ENCODE results near the gene CDC42EP1. TPM values are rescaled to one million over a fixed set of nuclear protein-coding genes. Genes with fewer than 3 reads are reported as not detected.

Gene CDC42EP1
- total RNA-seq, 1 experiment from 2014 or later: 95.3 TPM

DNA sequence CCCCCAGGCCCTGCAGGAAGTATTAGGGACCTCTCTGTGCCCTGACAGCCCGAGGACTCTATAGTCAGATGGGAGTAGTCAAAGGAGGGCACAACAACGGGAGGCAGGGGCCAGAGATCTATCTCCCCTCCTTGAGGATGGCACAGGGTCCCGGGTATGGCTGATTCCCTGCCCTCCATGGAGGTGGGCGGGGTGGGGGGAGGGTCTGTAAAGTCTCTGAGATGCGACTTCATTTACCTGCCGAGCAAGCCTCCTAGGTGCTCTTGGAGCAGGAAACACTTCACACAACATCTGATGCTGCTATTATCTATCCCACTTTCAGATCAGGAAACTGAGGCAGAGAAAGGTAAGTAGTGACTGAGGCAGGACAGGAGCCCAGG is 769 bp upstream of the CDC42EP1 start:
- DNase-seq (ENCODE audit: low read depth): no peak

DNA sequence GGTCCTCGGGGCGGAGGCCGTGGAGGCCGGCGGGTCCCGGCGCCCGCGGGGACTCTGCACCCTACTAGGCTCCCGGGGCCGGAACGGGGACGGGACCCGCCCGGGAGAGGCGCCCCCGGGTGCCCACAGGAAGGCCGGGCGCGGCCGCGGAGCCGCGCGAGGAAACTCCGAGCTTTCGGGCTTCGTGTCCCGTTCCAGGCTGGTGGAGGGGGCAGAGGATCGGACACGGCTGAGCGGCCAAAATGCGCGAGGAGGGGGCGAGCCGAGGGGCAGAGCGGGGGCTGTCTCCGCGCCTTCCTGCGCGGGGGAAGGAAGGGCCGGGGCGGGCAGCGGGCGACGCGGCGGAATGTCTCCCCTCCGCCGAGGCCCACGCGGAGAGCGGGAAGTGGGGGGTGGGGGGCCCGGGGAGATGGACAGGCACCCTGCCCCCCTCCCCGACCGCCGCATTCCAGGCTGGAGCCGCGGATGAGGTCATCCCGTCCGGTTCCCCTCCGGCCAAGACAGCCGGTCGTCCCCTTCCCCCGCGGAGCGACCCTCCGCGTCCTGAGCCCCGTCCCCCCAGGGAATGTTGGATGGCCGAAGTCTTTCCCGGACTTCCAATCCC is 430 bp downstream of the CDC42EP1 start:
- peak; percentile 42 for DNase-seq (ENCODE audit: low read depth)

DNA sequence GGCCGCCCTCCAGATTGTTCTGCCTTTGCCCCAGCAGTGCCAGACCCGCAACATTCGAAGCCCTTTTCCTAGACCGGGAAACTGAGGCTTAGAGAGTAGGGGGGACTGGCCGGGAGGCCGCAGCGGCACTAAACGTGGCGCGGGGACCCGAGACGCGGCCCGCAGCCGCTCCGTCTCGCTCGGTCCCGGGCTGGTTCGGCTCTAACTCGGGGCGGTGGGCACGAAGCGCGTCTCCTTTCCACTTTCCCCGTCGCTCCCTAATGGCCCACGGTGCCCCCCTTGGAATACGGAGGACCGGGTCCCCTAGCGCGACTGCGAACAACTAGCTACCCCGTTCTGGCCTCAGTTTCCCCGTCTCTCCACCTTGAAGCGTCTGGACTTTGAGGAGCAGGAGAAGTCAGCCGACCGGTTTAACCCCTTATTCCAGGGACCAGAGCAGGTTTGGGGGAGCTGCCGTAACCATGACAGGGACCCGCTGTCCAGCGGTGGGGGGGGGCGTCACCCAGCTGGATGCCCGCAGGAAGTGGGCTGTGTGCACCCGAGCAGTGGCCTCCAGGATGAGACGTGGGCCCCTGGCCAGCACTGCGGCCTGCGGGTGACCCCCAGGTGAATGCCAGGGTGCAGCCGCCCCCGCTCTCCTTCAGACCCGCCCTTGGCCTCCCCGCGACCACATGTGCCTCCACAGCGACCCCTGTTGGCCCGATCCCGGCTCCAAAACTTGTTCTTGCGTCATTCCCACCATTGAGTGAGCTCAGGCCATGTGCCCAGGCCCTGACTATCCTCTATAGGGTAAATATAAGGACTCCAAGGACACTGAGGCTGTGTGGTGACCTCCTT is 1.1 kb downstream of the CDC42EP1 start:
- peak; percentile 89 for DNase-seq (ENCODE audit: low read depth)

DNA sequence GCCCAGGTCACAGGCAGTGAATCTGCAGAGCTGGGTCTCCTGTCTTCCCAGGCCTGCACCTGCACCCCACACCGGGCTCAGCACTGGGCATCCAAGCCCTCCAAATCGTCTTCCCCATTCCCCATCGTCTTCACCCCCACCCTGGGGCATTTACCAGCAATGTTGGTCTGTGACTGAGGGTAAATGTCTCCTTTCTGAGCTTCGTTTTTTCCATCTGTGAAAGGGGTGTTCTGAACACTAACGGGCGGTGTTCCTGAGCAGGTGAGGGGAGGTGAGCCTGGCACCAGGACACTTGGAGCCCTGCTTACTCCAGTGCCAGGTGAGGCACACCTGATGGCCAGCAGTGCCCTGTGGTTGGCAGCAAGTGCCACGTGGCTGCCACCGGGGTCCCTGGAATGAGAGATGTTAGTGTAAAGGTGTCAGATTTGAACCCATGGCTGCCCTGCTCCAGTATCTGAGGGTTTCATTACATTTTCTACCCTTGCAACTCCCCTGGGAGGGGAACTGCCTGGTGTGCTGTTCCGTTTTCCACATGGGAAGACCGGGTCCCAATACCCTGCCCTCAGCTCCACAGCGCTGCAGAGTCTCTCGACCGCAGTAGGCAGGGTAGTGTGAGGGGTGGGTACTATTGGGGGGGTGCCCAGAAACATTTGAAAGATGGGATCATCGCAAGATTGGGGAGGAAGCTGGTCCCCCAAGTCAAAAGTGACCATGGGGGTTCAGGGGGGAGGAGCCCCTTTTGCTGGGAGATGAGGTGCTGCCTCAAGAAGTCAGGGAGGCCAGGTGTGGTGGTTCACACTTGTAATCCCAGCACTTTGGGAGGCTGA is 2.0 kb downstream of the CDC42EP1 start:
- no peak for DNase-seq (ENCODE audit: low read depth)

DNA sequence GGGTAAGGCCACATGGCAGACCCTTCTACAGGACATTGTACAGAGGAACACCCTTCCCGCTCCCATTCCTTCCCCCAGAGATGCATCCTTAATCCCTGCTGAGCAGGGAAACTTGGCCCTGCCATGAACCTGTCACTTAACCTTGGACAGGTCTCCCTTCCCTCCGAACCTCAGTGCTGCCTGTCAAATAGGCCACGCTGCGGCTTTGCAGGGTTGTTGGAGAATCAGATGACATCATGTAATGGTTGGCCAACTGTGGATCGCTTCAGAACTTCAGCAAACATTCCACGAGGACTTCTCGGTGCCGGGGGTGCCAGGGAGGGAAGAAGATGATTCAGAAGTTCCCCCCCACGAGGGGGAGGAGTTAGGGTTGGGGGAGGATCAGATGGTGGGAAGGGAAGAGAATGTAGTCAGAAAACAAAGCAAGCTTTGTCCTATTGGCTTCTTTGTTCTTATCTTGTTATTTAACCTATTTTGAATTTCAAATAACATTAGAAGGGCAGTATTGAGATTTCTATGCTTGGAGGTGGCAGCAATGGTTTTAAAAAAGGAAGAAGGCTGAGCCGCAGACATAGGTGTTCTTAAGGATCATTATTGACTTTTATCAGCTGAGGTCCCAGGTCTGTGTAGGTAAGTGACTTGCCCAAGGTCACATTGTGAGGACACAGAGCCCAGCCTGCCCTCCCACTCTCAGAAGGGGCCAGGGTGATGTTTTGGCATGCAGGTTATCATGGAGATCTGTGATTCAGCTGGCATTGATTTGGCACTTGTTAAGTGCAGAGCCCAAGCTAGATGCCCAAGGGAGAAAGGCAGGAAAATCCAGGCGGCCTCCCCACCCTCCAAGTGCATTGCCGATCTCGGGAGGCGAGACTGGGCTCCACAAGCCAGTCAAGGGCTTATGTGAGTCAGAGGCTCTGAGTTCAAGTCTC is 3.1 kb downstream of the CDC42EP1 start:
- peak; percentile 94 for DNase-seq (ENCODE audit: low read depth)

DNA sequence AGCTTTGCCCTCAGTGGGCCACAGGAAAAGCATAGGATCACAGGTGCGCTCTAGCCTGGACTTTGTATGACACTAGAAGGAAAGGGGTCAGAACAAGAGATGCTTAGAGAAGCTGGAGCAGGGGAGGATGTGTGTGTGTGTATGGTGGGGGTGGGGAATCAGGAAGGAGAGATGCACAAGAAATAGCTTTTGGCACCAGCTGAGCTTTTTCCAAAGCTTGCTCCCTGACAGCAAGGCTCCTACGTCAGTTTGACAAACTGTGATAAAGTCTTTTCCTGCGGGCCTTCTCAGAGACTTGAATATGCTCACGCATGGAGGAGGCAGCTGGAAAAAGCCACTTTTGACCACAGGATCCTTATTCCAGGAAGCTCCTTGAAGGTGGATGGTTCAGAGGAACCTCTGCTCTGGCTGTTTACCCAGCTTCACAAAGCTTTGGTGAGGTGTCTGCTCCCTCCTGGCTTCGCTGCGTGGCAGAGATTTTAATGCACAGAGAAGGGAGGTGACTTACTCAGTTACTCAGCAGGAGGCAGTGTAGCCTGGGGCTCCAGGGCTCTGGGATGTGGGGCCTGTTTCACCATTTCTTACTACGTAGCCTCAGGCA is 3.9 kb downstream of the CDC42EP1 start:
- DNase-seq (ENCODE audit: low read depth): no peak

DNA sequence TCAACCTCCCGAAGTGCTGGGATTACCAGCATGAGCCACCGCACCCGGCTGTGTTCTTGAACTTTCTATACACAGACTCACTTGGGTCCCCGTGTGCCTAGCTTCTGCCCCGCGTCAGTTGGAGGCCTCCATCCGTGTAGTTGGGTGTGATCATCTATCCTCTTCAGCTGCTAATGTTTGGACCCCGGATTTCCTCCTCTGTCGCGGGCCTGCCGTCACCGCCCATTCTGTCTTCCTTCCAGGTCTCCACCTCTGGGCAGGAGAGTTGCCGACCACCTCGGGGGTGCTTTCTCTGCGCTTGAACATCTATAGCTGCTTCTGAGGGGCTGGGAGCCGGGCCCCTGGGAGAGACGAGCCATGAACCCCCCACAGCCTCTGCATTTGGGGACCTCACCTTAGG is 5.5 kb downstream of the CDC42EP1 start:
- DNase-seq (ENCODE audit: low read depth): no peak

DNA sequence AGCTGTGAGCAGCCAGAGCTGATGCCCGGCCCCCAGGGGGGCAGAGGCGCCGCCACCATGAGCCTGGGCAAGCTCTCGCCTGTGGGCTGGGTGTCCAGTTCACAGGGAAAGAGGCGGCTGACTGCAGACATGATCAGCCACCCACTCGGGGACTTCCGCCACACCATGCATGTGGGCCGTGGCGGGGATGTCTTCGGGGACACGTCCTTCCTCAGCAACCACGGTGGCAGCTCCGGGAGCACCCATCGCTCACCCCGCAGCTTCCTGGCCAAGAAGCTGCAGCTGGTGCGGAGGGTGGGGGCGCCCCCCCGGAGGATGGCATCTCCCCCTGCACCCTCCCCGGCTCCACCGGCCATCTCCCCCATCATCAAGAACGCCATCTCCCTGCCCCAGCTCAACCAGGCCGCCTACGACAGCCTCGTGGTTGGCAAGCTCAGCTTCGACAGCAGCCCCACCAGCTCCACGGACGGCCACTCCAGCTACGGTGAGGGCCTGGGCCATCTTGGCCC is 6.1 kb downstream of the CDC42EP1 start:
- DNase-seq (ENCODE audit: low read depth): no peak

DNA sequence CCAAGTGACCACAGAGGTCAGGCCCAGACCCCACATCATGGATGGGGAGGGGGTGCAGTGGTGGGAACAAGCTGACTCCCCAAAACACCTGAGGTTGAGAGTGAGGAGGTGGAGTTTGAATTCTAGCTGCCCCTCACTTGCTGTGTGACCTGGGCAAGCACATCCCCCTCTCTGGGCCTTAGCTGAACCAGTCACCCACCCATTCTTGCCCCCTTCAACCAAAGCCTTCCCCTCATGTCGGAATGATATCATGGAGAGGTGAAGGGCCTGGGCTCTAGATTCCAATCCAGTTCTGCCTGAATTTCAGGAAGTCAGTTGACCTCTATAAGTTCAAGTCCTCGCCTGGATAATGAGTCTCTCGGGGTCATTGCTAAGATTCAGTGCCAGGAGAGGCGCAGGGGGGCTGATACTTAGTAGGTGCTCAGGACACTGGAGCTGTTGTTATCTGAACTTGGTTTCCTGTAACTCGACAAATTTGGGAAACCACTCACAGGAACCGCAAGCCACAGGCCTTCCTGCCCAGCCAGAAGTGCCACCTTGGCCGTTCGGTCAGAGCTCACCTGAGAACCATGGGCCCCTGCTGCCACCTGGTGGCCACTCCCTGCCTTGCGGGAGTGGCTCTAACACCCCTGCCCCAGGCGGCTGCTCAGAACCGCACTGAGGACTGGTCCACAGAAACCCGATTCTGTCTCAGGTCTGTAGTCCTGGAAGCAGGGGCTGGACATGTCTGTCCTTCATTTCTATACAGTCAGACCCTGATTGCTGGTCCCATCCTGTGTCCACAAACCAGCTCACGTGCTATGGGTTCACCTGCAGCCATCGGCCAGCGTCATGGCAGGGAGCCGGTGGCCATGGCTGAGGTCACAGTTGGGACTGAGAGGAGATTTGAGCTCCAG is 6.9 kb downstream of the CDC42EP1 start:
- DNase-seq (ENCODE audit: low read depth): peak; percentile 82

DNA sequence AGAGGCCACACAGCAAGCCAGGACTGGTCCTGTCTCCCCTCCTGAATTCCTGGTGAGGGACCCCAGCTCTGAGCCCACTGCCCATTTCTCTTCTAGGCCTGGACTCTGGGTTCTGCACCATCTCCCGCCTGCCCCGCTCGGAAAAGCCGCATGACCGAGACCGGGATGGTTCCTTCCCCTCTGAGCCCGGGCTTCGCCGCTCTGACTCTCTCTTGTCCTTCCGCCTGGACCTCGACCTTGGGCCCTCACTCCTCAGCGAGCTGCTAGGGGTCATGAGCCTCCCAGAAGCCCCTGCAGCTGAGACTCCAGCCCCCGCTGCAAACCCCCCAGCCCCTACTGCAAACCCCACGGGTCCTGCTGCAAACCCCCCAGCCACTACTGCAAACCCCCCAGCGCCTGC is 7.7 kb downstream of the CDC42EP1 start:
- no peak for DNase-seq (ENCODE audit: low read depth)

DNA sequence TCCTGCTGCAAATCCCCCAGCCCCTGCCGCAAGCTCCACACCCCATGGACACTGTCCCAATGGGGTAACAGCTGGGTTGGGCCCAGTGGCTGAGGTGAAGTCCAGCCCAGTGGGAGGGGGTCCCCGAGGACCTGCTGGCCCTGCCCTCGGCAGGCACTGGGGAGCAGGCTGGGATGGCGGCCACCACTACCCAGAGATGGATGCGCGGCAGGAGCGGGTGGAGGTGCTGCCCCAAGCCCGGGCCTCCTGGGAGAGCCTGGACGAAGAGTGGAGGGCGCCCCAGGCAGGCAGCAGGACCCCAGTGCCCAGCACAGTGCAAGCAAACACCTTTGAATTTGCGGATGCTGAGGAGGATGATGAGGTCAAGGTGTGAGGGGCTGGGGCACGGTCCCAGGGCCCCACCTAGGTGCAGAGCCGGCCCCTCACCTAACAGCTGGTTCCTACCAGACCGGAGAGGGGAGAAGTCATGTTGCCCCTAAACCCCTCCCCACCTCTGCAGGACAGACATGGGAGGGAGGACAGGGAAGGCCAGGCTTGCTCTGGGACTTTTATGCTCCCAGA is 8.2 kb downstream of the CDC42EP1 start:
- DNase-seq (ENCODE audit: low read depth): no peak

DNA sequence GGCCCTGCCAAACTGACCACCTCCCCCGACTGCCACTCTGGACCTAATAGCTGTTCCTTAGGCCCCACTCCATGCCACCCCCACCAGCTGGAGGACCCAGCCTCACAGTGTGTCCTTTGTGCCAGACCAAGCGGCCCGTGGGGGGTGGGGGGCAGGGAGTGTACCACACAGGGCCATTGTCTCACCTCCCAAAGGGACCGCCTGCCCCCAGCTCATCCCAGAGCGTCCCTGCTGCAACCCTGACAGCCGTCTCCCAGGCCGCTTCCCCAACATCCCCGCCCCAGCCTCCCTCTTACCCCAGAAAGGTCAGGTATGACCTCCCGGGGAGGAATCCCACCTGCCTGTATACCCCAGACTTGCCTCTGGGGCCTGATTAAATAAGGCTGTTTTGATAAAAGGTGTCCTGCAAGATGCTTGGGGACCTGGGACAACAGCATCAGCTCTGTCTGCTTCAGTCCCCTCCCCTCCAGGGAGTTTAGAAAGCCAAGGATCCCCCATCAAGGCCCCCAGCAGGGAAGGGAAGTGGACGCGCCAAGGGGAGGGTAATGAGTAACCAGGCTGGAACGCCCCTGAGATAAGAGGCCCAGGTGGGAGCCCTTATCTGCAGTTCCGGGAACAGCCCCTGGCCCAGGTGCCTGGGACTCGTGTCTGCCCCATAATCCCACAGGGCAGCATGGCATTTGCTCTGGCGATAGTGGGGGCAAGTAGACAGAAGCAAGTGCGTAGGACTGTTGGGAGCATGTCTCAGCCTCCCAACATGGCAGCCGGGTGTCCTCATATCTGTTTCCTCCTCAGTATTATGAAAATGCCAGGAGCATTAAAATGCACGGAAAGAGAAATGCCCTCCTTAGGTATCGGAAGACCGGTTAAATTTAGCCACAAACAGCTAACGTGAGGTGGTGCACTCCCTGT is 9.0 kb downstream of the CDC42EP1 start:
- no peak for DNase-seq (ENCODE audit: low read depth)

DNA sequence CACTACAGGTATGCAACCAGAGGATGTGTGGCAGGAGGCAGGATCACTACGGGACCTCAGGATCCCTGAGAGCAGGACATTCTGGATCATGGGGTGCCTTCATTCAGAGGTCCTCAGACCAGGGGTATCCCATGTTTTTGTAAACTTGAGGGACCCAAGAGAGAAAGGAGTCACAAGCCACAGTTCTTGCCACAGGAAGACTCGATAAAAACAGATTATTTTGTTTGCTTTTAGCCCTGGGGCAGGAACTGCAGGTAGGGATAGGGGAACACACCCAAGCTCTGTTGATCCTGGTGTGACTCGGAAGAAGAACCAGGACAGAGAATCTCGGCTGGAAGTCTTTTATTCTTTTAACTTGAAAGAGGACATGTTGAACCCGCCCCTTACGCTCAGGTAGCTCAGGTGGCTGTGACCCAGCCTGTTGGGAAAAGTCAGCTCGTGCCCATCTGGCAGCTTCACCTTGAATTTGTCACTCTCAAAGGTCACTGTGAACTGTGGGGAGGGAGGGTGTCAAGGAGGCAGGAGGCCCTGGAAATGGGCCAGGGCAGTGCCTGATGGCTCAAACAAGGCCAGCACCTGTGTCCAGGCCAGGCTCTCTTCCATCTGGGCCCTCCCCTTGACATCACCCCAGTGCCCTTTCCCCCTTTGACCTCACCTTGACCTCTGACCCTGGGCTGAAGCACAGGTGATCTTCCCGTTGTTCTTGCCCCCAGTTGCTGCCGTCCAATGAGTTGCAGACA is 9.8 kb downstream of the CDC42EP1 start:
- DNase-seq (ENCODE audit: low read depth): no peak

DNA sequence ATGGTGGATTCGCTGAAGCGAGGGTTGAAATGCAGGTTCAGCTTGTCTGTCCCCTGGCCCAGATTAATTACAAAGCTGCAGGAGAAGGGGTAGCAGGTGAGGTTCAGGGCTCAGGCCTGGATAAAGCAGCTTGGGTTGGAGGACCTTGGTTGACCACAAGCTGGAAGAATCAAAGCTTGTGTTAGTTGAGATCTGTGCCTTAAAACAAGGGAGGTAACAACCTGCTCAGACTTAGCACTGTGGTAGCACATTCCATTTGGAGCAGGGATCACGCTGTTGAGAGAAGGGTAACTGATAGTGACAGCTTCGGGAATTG is 10.3 kb downstream of the CDC42EP1 start:
- no peak for DNase-seq (ENCODE audit: low read depth)

DNA sequence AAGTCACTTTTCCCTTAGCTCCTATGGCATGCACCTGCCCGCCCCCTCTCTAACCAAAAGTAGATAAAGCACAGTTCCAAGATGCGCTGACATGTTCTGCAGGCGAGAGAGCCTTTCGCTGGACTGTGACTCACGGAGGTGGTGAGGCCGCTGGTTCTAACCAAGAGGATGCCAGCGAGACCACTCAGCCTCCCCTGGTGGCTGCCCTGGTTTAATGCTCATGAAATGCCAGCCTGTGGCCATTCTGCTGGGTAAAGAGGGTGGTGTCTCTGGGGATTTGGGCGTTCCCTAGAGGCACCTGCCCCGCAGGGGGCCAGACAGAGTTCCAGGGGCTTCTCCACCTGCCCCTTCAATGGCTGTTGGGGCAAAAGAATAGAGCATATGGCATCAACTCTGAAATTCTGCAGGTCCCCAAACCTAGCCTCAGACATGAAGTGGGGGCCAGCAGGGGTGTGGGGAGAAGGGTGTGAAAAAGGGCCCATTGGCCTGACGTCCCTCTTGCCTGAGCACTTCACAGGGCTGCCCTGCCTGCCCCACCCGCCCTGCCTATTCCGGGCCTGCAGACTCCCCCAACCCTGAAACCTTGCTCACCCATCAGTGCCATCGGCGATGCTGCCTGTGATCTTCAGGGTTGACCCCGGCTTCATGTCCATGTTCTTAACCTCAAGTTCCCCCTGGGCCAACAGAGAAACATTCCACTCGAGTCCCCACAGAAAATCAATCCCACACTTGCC is 11.1 kb downstream of the CDC42EP1 start:
- DNase-seq (ENCODE audit: low read depth): peak; percentile 77

DNA sequence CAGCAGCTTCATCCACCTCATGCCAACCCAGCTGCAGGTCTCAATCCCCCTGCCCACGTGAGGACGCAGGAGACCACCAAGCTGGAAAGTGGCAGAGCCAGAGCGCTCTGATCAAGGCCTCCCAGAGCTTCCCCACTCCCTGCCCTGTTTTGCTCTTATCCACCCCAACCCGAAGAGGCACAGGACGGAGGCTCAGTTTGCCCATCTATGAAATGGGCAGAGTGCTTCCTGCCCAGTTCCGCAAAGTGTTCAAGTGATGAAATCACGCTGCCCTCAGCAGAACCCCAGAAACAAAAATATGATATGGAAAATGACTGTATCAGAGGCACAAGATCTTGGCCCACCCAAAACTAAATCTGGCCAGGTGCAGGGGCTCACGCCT is 11.7 kb downstream of the CDC42EP1 start:
- DNase-seq (ENCODE audit: low read depth): no peak

DNA sequence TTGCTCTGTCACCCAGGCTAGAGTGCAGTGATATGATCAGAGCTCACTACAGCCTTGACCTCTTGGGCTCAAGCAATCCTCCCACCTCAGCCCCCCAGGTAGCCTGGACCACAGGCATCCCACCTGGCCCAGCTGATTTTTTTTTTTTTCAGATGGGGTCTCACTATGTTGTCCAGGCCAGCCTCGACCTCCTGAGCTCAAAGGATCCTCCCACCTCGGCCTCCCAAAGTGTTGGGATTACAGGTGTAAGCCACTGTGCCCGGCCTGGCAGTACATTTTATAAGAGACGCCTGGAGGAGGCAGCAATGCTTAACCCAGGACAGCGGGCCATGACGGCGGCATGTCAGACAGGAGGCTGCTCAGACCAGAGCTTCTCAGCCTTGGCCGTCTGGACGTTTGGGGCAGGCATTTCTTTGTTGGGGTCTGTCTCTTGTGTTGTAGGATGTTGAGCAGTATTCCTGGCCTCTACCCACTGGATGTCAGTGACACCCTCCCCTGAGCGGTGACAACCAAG is 15.3 kb downstream of the CDC42EP1 start:
- DNase-seq (ENCODE audit: low read depth): no peak
